GM21737 (cell line): ENCODE results near the gene SALL2.
A peak's percentile ranks its signal among the peaks of the same experiment; 100 is the strongest.

ENCODE experiments used
- ATAC-seq: cut with Tn5 transposase; IDR thresholded peaks from one replicate; pipeline ENCODE4 v1.9.1; 2021; ENCODE audit warnings: mild to moderate bottlenecking, moderate library complexity; ENCODE audit not compliant: unreplicated experiment

The SALL2 gene

GRCh38 chr14:21494902-21495762 is 31.0 kb downstream of the SALL2 start:
- ATAC-seq = no peak

- no peak for ATAC-seq
These were observed 39.5 kb downstream of the SALL2 start for GRCh38 chr14:21486640-21487087.

GRCh38 chr14:21476925-21477681 is 49.0 kb downstream of the SALL2 start, which contains the start of the genes RAB2B and TOX4:
Gene RAB2B (minus strand): TSS chr14:21476959. CDS start chr14:21476872, 87 bp downstream.
Gene TOX4 (plus strand): TSS chr14:21477195. CDS start chr14:21477279, 84 bp downstream.
- peak; percentile 99 for ATAC-seq

DNA sequence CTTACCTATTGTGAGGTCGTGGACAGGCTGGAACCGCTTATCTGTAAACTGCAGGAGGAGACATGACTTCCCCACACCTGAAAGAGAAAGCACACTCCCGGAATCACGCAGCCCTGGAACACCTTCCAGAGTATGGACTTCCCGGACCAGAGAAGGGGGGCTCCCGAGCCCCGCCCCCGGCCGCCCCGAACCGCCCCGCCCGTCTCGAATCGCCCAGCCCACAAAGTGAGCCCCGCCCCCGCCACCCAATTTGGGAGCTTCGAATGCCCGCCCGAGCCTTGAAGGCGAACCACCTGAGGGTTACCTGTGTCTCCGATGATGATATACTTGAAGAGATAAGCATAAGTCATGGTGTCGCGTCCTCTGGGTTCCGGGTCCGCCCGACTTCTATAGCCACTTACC is 49.6 kb downstream of the SALL2 start:
- ATAC-seq = peak; percentile 36

DNA sequence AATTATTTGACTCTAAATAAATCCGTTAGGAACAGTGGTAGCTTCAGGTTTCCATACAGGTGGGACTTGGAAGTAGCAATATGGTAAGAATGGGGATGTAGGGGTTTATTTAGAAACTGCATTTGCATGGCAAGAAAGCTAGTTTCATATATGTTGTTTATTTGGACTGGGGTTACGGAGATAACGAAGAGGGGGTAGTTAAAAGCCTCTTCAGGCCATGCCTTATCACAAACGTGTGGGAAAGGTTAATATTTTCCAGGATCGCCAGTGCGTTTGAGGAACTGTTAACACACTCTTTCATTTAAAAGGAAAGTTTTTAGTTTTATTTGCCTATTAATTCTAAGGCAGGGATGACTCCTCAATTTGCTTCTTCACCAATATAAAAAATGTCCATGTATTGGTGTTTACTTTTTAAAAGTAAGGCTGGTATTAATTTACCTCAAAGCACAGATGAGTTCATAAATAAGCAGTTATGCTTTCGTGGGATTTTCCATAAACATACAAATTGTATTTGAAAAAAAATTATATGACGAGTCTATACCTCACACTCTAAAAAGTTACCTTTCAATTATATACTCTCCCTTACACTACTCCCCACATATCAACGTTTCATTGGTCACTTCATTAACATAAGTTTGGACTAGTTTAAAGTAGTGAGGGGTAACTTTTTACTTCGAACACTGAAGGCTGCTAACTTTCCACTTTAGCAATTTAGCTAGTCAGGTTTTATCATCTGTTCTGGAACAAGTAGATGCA is 50.2 kb downstream of the SALL2 start:
- ATAC-seq = peak; percentile 4
